Neural cell (in vitro differentiated cells): ENCODE data around the gene MKNK1.

Source experiments
- EP300 ChIP-seq: fragments of 450-650 bp; conservative IDR thresholded peaks from 2 replicates; pipeline ENCODE4 v1.6.1; 2014; ENCODE audit warnings: antibody characterized with exemption, mild to moderate bottlenecking, moderate library complexity; ENCODE audit not compliant: poor library complexity, severe bottlenecking
- POLR2AphosphoS5 ChIP-seq: IDR thresholded peaks from 2 replicates; pipeline ENCODE4 v1.6.1; 2012

- TF ChIP-seq EP300 (no peak), POLR2AphosphoS5 (no peak)
Observed at GRCh38 chr1:46563341-46563740, 40.7 kb downstream of the MKNK1 start.
